Kidney epithelial cell (primary cell): Measurements from ENCODE around the gene WWC2. TPM values are rescaled to one million over a fixed set of nuclear protein-coding genes. Genes with fewer than 3 reads are reported as not detected.

Source experiments
- DNase-seq: peaks from one replicate; pipeline ENCODE4 v3.0.0-alpha.2; 2010; ENCODE audit warnings: low read depth
- H3K27me3 ChIP-seq: 2 replicates; pipeline ENCODE4 v1.6.0; 2011; ENCODE audit warnings: low read length; ENCODE audit not compliant: control insufficient read depth, insufficient read depth
- H3K36me3 ChIP-seq: 2 replicates; pipeline ENCODE4 v1.5.1; 2011; ENCODE audit warnings: low read length; ENCODE audit not compliant: control insufficient read depth, insufficient read depth
- H3K4me3 ChIP-seq: 2 replicates; pipeline ENCODE4 v1.5.1; 2011; ENCODE audit warnings: low read depth, mild to moderate bottlenecking, control low read depth, low read length
- CTCF ChIP-seq: IDR thresholded peaks from 2 replicates; pipeline ENCODE4 v1.5.1; 2011; ENCODE audit warnings: mild to moderate bottlenecking, moderate library complexity, low read length, control low read depth, inconsistent platforms; ENCODE audit not compliant: insufficient read depth, poor library complexity, severe bottlenecking
- total RNA-seq: library from RNA; depleted of rRNA; stranded (reverse); fragments of >200 nt; gene quantifications from 2 replicates; pipeline ENCODE4 v1.2.3, GENCODE V29; 2015

WWC2 gene
- total RNA-seq, 1 donor from 2014 or later, result 29.0 TPM

- no peak overlapping the region for H3K4me3 ChIP-seq
- H3K27me3 ChIP-seq, result no peaks in the 10 kb centered on the region
- H3K36me3 ChIP-seq, result no peaks in the 10 kb centered on the region
- DNase-seq, result no peak
- TF ChIP-seq CTCF, result no peak
Observed at GRCh38 chr4:183172881-183173280, 73.8 kb downstream of the WWC2 start.

- TF ChIP-seq CTCF, result no peak
Observed at GRCh38 chr4:183173580-183174526, 74.8 kb downstream of the WWC2 start.

DNA sequence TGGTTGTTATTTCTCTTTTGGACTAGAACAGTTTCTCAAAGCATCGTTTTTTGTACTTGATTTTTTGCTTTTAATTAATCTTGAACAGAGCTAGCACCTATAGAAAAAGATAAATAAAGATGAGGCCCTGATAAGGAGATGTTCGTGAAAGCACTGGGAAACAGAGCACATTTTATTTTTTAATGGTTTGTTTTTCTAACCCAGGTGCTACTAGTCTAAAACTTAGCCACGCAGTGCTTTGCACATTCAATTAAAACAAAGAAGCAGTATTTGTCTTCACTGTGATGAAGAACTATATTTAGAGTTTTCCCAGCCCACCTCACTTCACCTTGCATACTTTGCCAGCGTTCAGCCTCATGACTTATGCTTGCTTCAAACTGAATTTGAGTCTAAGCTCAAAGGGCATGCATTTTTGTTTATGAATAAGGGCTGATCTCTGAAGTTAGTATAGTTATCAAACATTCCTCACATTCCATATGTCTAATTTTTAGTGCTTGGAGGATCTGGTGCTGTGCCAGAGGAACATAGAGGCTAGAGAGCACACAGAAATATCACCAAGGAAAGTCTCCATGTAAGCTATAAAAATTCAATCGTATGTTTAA lies 76.7 kb downstream of the WWC2 start:
- TF ChIP-seq CTCF, result no peak
- no peak for DNase-seq
- H3K4me3 ChIP-seq, result no peak overlapping the region

More at GRCh38 chr4:183173580-183174526, 74.8 kb downstream of the WWC2 start:
- no peak for DNase-seq
- no peaks in the 10 kb centered on the region for H3K36me3 ChIP-seq
- H3K4me3 ChIP-seq, result no peak overlapping the region
- H3K27me3 ChIP-seq, result no peaks in the 10 kb centered on the region

DNA sequence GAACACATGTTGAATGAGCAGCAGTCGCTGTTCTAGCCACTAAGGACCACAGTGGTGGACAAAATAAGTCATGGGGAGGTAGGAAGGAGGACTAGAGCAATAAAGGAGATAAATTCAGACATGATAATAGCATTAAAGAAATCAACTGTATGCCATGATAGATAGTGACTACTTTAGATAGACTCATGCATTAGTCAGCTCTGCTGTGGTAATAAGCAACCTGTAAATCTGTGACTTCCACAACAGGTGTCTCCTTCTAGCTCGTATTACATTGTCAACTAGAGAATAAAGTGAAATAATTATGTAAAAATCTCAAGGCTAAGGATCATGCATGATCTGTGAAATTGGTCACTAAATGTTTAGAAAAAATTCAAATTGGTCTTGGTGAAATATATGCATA lies 77.9 kb downstream of the WWC2 start:
- DNase-seq, result no peak
- Histone ChIP-seq H3K36me3 (no peaks in the 10 kb centered on the region), H3K4me3 (no peak overlapping the region), H3K27me3 (no peaks in the 10 kb centered on the region)
- no peak for TF ChIP-seq CTCF

More for the DNA sequence above, 76.7 kb downstream of the WWC2 start:
- Histone ChIP-seq H3K36me3 (no peaks in the 10 kb centered on the region), H3K27me3 (no peaks in the 10 kb centered on the region)

DNA sequence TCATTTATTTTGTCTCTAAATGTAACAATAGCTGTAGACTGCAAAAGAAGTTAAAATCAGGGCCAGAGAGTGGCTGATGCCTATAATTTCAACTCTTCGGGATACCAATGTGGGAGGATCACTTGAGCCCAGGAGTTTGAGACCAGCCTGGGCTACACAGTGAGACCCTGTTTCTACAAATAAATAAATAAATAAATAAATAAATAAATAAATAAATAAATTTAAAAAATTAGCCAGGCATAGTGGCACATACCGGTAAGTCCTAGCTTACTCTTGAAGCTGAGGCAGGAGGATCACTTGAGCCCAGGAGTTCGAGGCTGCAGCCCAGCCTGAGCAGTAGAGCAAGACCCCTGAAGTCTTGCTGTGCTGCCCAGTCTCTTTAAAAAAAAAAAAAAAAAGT lies 79.1 kb downstream of the WWC2 start:
- no peak overlapping the region for H3K4me3 ChIP-seq
- DNase-seq, result no peak
- TF ChIP-seq CTCF, result no peak
- no peaks in the 10 kb centered on the region for H3K36me3 ChIP-seq
- no peaks in the 10 kb centered on the region for H3K27me3 ChIP-seq
